ENCODE measurements around the gene CTNNBIP1. TPM values are rescaled to one million over a fixed set of nuclear protein-coding genes. Genes with fewer than 3 reads are reported as not detected.
A peak's percentile ranks its signal among the peaks of the same experiment; 100 is the strongest.

Gene CTNNBIP1
- total RNA-seq, 1 experiment from 2014 or later, result 58.9 TPM

DNA sequence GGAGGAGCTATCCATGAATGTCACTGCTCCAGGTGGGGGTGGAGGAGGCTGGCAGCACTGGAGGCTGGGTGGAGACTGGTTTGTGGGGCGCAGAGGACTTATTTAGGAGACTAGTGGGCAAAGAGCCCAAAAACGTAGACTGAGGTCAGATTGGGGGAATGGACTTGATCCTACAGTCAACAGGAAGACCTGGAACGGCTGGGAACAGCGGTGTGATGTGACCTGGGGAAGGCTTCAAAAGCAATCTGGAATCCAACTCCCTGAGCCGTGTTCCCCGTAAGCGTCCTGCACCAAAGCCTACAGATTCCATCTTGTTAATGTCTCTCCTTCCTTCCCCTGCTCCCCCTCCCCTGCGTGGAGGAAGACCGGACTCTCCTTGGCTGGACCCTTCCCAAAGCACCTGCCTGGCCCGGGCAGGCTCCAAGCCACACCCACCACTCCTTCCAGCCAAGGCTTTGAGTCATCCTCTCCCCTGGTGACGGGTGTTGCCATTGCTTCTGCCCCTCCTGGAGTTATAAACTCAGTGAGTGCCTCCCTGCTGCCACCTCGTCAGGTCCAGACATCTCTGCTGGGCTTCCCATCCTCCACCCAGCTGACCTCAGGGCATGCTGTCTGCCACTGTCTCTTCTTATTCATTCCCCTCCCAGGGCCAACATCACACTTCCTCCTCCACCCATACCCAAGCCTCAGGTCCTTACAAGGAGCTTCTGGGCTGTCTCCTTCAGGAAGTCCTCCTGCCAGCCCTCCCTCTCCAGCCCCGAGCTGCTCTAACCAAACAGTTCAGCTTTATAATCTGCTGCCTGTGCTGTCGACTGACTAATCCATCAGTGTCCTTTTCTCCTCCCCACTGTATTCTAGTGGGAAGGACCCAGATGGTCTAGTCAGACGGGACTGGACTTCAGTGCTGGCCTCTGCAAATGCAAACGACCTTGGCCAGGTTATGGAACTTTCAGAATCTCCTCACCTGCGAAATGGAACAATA lies 84.7 kb downstream of the CTNNBIP1 start:
- Histone ChIP-seq H3K36me3 (ENCODE audit: low read depth) (no peaks in the 10 kb centered on the region), H3K79me2 (ENCODE audit: low read depth) (peaks cover 28% of the 10 kb centered on the region), H3K4me1 (replicated peaks; ENCODE audit: insufficient read depth) (peaks cover 36% of the 10 kb centered on the region), H4K20me1 (ENCODE audit: insufficient read depth) (peaks cover 8% of the 10 kb centered on the region), H3K9me2 (ENCODE audit: insufficient read depth) (no peaks in the 10 kb centered on the region), H2AFZ (peak overlapping the region; percentile 35; the same call in 1 of the 2 replicates), H3K4me3 (peak overlapping the region; percentile 25; the same call in 1 of the 2 replicates), H3K4me2 (peak overlapping the region; percentile 77), H3K27ac (peak overlapping the region; percentile 61), H3K9me3 (ENCODE audit: insufficient read depth, low read depth) (no peaks in the 10 kb centered on the region), H3F3A (ENCODE audit: insufficient read depth, low read depth) (peaks cover 26% of the 10 kb centered on the region), H3K27me3 (ENCODE audit: insufficient read depth, low read depth) (no peaks in the 10 kb centered on the region)
- TF ChIP-seq CTCF (conservative IDR thresholded peaks at IDR 0.05), result no peak
- no peak for TF ChIP-seq EZH2 (IDR thresholded peaks at IDR 0.05; ENCODE audit: low read depth)
- POLR2A ChIA-PET (ENCODE audit: unreplicated experiment), result no interaction called here
- intact Hi-C loops (cut with micrococcal nuclease; ENCODE audit: unreplicated experiment), result loop anchor here (1.0 to 5.0 kb wide), 3 partner anchors 11 to 605 kb away; partner anchors contain the start of genes CENPS and UBE4B
- CTCF ChIA-PET, result interaction anchor here (0.6 to 1.2 kb wide), 3 partner anchors 14 to 283 kb away, joined by 3 to 10 read pairs (median 9); no protein-coding TSS in a partner anchor
- BruUV-seq (replicated peaks), result no TSS peak
- DNase-seq, result peak; percentile 92 to 94

- Histone ChIP-seq H3K9me2 (ENCODE audit: insufficient read depth) (no peaks in the 10 kb centered on the region), H3K36me3 (ENCODE audit: low read depth) (no peaks in the 10 kb centered on the region), H4K20me1 (ENCODE audit: insufficient read depth) (peaks cover 8% of the 10 kb centered on the region), H3K4me2 (peak overlapping the region; percentile 77), H3K9me3 (ENCODE audit: insufficient read depth, low read depth) (no peaks in the 10 kb centered on the region), H3K4me3 (peak overlapping the region; percentile 7; the same call in 1 of the 2 replicates), H3K27me3 (ENCODE audit: insufficient read depth, low read depth) (no peaks in the 10 kb centered on the region), H2AFZ (peak overlapping the region; percentile 35; the same call in 1 of the 2 replicates), H3K27ac (peak overlapping the region; percentile 61), H3K4me1 (replicated peaks; ENCODE audit: insufficient read depth) (peaks cover 36% of the 10 kb centered on the region), H3K79me2 (ENCODE audit: low read depth) (peaks cover 35% of the 10 kb centered on the region), H3F3A (ENCODE audit: insufficient read depth, low read depth) (peaks cover 26% of the 10 kb centered on the region)
- intact Hi-C loops (cut with micrococcal nuclease; ENCODE audit: unreplicated experiment), result loop anchor here (1.0 to 5.0 kb wide), 3 partner anchors 12 to 606 kb away; partner anchors contain the start of genes CENPS and UBE4B
- TSS peak; percentile 22 for BruUV-seq (replicated peaks)
- DNase-seq, result no peak
- TF ChIP-seq CTCF (conservative IDR thresholded peaks at IDR 0.05) (no peak), EZH2 (IDR thresholded peaks at IDR 0.05; ENCODE audit: low read depth) (no peak)
- ChIA-PET CTCF (no interaction called here), POLR2A (ENCODE audit: unreplicated experiment) (no interaction called here)
Measured at GRCh38 chr1:9824702-9825089, 85.4 kb downstream of the CTNNBIP1 start.

DNA sequence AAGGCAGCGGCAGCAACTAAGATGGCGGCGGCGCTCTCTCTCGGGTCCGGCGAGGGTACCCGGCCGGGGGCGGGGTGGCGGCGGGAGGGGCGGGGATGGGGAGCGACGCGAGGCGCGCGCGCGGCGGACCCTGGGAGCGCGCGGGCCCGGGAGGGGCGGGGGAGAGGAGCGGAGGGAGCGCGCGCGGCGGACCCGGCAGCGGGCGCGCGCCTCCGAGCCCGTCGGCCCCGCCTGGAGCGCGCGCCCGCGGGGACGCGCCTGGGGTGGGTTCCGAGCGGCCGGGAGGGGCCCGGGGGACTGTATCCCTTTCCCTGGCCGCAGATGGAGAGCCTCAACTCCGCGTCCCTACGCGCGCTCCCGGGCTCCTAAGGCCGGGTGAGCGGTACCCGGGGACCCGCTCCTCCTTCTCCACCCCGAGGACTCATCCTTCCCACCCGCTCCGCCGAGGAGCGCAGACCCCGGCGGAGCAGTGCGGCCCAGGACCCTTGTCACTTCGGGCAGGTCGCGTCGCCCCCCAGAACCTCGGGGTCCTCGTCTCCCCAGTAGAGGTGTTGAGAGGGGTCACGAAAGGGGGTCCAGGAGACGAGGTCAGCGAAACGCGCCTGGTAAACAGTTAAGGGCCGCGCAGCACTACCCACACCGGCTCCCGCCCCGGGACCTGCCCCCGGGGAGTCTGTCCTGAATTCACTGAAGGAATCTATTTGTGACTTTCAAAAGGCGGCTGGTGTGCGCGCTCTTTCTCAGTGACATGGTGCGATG lies 85.9 kb downstream of the CTNNBIP1 start, which contains the start of gene CLSTN1:
TSS of gene CLSTN1 (minus strand) at position 23 of the 759 bp plus-strand sequence. CDS start 232 bp downstream, outside the sequence.
- peak within 1 kb of the TSS; percentile 86 for H3K4me2 ChIP-seq
- intact Hi-C loops (cut with micrococcal nuclease; ENCODE audit: unreplicated experiment), result no loop called here
- BruUV-seq (replicated peaks), result no TSS peak
- peak within 1 kb of the TSS; percentile 55 for H2AFZ ChIP-seq
- no peaks in the 10 kb centered on the region for H3K36me3 ChIP-seq (ENCODE audit: low read depth)
- POLR2A ChIA-PET (ENCODE audit: unreplicated experiment), result no interaction called here
- peaks cover 36% of the 10 kb centered on the region for H3K4me1 ChIP-seq (replicated peaks; ENCODE audit: insufficient read depth)
- no peaks in the 10 kb centered on the region for H3K9me2 ChIP-seq (ENCODE audit: insufficient read depth)
- peak; percentile 43 to 83 for DNase-seq
- peak within 1 kb of the TSS; percentile 95 for H3K4me3 ChIP-seq
- H3K79me2 ChIP-seq (ENCODE audit: low read depth), result peaks cover 41% of the 10 kb centered on the region
- peaks cover 29% of the 10 kb centered on the region for H3F3A ChIP-seq (ENCODE audit: insufficient read depth, low read depth)
- no peaks in the 10 kb centered on the region for H3K9me3 ChIP-seq (ENCODE audit: insufficient read depth, low read depth)
- CTCF ChIA-PET, result no interaction called here
- peaks cover 8% of the 10 kb centered on the region for H4K20me1 ChIP-seq (ENCODE audit: insufficient read depth)
- TF ChIP-seq CTCF (conservative IDR thresholded peaks at IDR 0.05) (no peak), EZH2 (IDR thresholded peaks at IDR 0.05; ENCODE audit: low read depth) (no peak)
- peak within 1 kb of the TSS; percentile 61 for H3K27ac ChIP-seq
- no peaks in the 10 kb centered on the region for H3K27me3 ChIP-seq (ENCODE audit: insufficient read depth, low read depth)

Data from PC-9 (cell line).